GM18867 (cell line): ENCODE measurements around the gene RPS6KC1.
"Not testable (repeated sequence)": the region's sequence is repeated elsewhere in the genome, so short reads cannot be mapped to it uniquely, and the experiment has no call there.

Experiments used
- ATAC-seq: cut with Tn5 transposase; IDR thresholded peaks from one replicate; pipeline ENCODE4 v1.9.1; 2021; ENCODE audit warnings: mild to moderate bottlenecking, moderate library complexity; ENCODE audit not compliant: unreplicated experiment

RPS6KC1 gene

DNA sequence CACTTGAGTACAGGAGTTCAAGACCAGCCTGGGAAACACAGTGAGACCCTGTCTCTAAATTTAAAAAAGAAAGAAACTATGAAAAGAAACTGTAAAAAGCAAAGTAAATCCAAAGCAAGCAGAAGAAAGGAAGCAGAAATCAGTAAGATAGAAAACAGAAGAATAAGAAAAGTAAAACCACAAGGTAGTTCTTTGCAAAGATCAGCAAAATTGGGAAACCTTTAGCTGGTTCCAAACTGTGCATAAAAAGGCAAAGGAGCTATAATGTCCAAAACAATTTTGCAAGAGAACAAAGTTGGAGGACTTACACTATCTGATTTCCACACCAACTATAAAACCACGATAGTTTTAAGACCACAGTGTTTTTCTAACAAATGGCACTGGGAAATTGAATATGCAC is 218.8 kb downstream of the RPS6KC1 start:
- no peak for ATAC-seq

DNA sequence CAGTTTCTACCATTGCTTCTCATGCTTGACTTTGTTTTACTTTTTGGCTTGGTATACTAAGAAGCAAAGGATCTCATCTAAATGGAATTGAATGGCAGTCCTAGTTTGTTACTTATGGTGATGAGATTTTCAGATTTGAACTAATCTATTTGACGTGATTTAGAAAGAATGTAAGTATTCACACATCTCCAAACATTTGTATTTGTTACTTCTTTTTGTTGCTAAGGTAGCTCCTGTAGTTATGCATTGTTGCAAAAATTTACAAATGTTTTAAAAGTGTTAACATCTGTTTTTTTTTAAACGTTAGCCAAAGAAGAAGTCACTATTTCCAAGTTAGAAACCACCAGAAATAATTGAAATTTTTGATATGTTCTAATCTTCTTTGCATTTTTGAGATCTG is 222.5 kb downstream of the RPS6KC1 start:
- ATAC-seq, result no peak

GRCh38 chr1:213274140-213274539 is 223.1 kb downstream of the RPS6KC1 start:
- ATAC-seq, result no peak

DNA sequence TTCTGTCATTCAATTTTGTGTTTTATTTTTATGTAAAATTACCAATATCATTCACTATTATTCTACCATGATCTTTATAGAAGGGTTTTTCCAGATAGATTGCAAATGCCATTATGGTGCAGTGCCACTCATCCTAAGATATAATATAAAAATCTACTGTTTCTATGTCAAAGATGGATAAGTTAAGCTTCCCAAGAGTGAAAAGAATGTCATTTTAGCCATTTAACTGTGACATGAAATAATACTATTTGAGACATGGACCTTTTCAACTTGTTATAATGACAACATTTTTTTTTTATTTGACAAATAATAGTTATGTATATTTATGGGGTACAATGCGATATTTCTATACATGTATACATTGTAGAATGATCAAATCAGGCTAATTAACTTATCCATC is 224.3 kb downstream of the RPS6KC1 start:
- ATAC-seq, result no peak

DNA sequence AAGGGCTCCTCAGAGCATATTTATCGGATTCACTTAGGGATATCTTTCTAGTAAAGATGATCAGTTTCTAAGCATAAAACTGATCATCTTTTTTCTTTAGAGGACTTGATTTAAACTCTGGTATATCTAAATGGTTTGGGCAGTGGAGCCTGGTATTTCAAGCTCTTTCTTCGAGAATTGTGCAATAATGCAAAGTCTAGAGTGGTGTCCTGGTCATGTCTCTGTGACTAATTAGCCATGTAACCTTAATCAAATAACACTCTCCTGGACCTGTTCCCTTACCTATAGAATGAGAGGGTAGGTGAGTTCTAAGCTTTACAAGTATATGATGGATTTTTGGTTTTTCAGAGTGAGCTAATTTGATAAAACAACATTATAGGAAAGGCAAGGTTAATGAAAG is 225.2 kb downstream of the RPS6KC1 start:
- ATAC-seq, result no peak

GRCh38 chr1:213277036-213277435 is 226.0 kb downstream of the RPS6KC1 start:
- no peak for ATAC-seq

DNA sequence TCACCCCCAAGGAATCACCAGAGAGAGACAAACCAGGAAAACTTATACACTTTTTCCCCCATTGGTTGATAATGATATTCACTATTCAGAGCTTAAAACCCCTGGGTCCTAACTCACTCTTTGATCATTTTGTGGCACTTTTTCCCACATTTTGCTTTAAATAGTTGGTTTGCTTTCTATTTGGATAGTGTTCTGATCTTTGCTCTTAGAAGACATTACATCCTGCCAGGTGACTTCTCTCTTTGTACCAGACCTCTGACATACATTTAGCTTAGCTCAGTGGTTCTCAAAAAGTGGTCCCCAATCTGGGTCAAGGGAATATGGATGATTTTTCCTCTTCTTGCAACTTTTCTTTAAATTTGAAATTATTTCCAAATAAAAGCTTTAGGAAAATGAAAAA is 228.4 kb downstream of the RPS6KC1 start:
- ATAC-seq, result no peak

DNA sequence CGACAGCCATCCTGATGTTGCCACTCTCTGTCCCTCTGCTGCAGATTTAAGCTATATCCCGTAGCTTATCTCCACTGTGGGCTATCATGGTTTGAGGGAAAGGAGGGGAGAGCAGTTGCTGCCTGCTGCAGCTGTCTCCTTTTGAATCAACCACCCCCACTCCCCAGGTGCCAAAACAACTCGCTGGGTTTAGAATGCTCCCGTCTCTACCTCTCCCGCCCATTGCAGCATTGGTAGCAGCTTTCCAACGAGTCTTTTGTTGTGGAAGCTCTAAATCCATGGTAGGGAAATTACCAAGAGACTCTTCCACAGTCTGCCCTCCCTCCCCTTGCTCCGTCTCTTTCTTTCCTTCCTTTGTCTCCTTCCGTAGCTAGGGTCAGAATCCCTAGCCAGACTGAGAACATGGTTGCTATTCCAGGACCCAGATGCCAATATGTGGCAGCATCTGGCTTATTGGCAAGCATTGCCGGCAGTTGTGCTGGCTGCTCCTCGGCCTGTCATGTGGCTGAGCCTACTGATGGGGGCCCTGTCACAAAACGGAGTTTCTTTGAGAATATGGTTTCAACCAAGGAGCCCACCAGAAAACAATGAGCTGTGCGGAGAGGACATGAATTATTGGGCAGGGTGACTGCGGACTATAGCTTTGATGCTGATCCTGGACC is 230.7 kb downstream of the RPS6KC1 start:
- ATAC-seq, result no peak

- ATAC-seq, result no peak
Measured at GRCh38 chr1:213284626-213285025, 233.6 kb downstream of the RPS6KC1 start.

- ATAC-seq, result no peak
Measured at GRCh38 chr1:213286235-213286634, 235.2 kb downstream of the RPS6KC1 start.

DNA sequence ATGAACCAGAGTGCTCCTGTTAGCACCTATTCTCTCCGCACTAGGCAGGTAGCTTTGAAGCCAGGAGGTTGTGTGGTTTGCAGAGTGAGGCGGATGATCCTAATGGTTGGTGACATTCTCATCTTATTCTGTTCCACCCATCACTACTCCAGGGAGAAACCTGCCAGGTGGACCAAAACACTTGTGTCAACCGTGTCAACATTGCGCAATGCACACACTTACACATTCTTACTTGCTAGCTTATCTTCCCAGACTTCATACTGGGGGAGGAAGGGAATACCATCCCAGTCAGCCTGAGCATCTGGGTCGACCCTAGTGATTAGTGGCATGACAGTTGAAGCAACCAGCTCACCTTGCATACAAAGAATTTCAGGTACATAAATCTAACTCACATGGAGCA is 236.9 kb downstream of the RPS6KC1 start:
- no peak for ATAC-seq

DNA sequence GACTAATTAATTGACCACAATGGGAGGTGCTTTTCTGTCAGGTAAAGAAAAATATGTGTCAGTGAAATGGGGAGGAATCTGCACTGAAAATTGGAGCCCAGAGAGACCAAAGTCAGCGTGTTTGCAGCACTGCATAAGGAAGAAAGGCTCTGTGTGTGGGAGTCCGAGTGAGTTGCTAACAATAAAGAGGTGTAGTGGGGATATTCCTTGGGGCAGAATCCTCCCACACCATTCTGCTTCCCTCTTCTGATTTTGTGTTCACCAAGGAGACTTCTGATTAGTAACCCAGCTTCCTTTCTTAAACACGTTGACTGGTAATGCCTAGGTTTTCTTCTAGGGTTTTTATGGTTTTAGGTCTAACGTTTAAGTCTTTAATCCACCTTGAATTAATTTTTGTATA is 240.5 kb downstream of the RPS6KC1 start:
- ATAC-seq, result no peak

- ATAC-seq, result no peak
Measured at GRCh38 chr1:213292614-213293013, 241.6 kb downstream of the RPS6KC1 start.

- no peak for ATAC-seq
Measured at GRCh38 chr1:213295860-213296259, 244.8 kb downstream of the RPS6KC1 start.

DNA sequence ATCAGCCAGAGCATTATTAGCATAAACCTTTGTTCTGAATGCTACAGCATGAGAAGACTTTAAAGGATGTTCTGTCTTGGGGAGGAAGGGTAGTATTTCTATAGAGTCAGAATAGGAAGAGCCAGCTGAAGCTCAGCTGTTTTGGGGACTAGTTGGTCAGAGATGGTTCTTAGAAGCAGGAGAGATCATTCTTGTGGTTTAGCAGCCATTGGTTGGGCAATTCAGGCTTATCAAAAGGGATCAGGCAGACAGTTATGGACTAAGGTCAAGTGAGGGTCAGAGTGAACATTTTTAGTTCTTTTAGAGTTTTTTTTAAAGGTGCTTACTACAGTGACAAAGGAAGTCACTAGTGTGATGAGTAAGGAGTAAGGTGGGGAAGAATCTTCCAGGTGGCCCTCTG is 245.5 kb downstream of the RPS6KC1 start:
- no peak for ATAC-seq

DNA sequence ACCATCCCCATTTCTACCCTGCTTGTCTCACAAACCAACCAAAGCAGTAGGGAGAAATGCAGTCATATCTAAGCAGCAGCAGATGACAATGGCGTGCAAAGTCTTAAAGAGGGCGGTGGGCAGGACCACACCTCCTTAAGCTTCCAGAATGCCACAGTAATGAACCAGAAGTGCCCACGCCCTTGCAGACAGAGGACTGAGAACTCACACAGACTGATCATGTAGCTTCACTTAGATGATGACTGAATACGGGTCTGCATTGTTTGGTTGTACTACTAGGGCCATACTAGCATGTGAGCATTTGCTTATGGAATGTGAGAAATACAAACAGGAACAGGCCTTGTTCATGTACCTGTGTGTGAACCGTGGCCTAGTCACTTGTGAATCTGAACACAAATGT is 246.0 kb downstream of the RPS6KC1 start:
- no peak for ATAC-seq

- no peak for ATAC-seq
Measured at GRCh38 chr1:213300433-213300832, 249.4 kb downstream of the RPS6KC1 start.

- not testable (repeated sequence) for ATAC-seq
Measured at GRCh38 chr1:213301524-213301923, 250.5 kb downstream of the RPS6KC1 start.

DNA sequence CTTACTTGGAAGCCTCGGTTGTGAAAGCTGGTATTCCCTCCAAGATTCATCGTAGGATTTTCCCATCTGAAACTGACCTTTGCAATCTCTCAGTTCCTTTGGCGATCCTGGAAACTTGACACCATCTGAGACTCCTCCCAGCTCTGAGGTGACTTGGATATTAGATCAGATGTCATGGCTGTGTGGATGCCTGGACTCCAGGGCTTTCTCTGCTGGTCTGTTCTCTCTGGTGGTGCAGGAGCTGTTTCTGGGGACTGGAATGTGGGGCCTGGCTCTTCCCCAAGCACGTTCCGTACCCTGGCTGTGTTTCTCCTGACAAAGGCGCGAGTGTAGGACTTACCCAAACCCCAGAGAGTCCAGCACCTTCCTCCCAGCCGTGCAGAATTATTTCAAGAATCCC is 252.2 kb downstream of the RPS6KC1 start:
- no peak for ATAC-seq

- no peak for ATAC-seq
Measured at GRCh38 chr1:213315571-213315970, 264.5 kb downstream of the RPS6KC1 start.

DNA sequence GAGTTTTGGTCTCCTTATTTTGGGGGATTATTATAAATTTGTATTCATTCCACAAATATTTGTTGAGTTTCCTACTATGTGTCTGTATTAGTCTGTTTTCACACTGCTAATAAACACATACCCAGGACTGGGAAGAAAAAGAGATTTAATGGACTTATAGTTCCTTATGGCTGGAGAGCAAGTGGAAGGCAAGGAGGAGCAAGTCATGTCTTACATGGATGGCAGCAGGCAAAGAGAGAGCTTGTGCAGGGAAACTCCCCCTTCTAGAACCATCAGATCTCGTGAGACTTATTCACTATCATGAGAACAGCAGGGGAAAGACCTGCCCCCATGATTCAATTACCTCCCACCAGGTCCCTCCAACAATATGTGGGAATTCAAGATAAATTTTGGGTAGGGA is 267.4 kb downstream of the RPS6KC1 start:
- ATAC-seq, result not testable (repeated sequence)

GRCh38 chr1:213320191-213320870 is 269.3 kb downstream of the RPS6KC1 start:
- no peak for ATAC-seq
